T-cell (primary cell): ENCODE data around the gene DGCR2. TPM values are rescaled to one million over a fixed set of nuclear protein-coding genes. Genes with fewer than 3 reads are reported as not detected.
"Not testable (repeated sequence)": the region's sequence is repeated elsewhere in the genome, so short reads cannot be mapped to it uniquely, and the experiment has no call there.

ENCODE experiments used
- ATAC-seq, 4 experiments: fragments of 200-7000 bp in 3 of 4; fragments of 150-1000 bp in 1 of 4; cut with Tn5 transposase; replicated peaks in 1 of 4; 1 replicate in 3 of 4; 2 replicates in 1 of 4; pipeline ENCODE4 v1.10.0; 2021; ENCODE audit warnings: moderate library complexity in 3 of 4, mild to moderate bottlenecking in 2 of 4, moderate number of reproducible peaks in 1 of 4
- CTCF ChIA-PET, 2 donors: fragments of 300-600 bp; sonication (Branson Sonifier 250); formaldehyde crosslinking; loops; one replicate each; lab custom pipeline; 2022; ENCODE audit warnings: antibody characterized with exemption in 2 of 2; lab: Charles Lee
- POLR2A ChIA-PET, 2 donors: fragments of 300-600 bp; sonication (Branson Sonifier 250); formaldehyde crosslinking; loops; one replicate each; lab custom pipeline; 2022; ENCODE audit warnings: antibody characterized with exemption in 2 of 2; lab: Charles Lee
- DNase-seq, 35 experiments: peaks; one replicate each; pipeline versions ENCODE4 v3.0.0 to v3.0.0-alpha.2; 2013 to 2023
- H3K27ac ChIP-seq: one replicate; pipeline ENCODE4 v1.5.1; 2013; ENCODE audit warnings: low read length
- H3K27me3 ChIP-seq, 2 experiments: replicated peaks in 1 of 2; 1 replicate in 1 of 2; 2 replicates in 1 of 2; pipeline versions ENCODE4 v1.6.1 to v1.7.0; 2013; ENCODE audit warnings: low read length in 1 of 2, mixed read lengths in 1 of 2; ENCODE audit not compliant: control insufficient read depth in 2 of 2, insufficient read depth in 2 of 2; ENCODE audit errors: extremely low read depth in 1 of 2
- H3K36me3 ChIP-seq, 2 donors: 1 replicate in 1 of 2; 2 replicates in 1 of 2; pipeline versions ENCODE4 v1.6.1 to v1.7.0; 2013; ENCODE audit warnings: low read length in 1 of 2; ENCODE audit not compliant: control insufficient read depth in 2 of 2, insufficient read depth in 1 of 2; ENCODE audit errors: extremely low read depth in 1 of 2
- H3K4me1 ChIP-seq, 2 experiments: 1 replicate in 1 of 2; 2 replicates in 1 of 2; pipeline versions ENCODE4 v1.6.1 to v1.7.0; 2013; ENCODE audit warnings: low read length in 2 of 2, mixed read lengths in 1 of 2; ENCODE audit not compliant: insufficient read depth in 2 of 2, control insufficient read depth in 1 of 2; ENCODE audit errors: extremely low read depth in 1 of 2
- H3K4me3 ChIP-seq, 2 donors: 1 replicate in 1 of 2; 2 replicates in 1 of 2; pipeline versions ENCODE4 v1.5.1 to v1.7.0; 2013; ENCODE audit warnings: mild to moderate bottlenecking in 2 of 2, low read length in 1 of 2, moderate library complexity in 1 of 2; ENCODE audit not compliant: control insufficient read depth in 1 of 2; ENCODE audit errors: extremely low read depth in 1 of 2
- H3K9me3 ChIP-seq: 2 replicates; pipeline ENCODE4 v1.7.0; 2013
- H3K27ac Mint-ChIP-seq, 2 donors: one replicate each; pipeline ENCODE4 v1.8.0; 2020 to 2021; ENCODE audit warnings: mild to moderate bottlenecking in 2 of 2, mixed read lengths in 2 of 2
- H3K27me3 Mint-ChIP-seq, 2 donors: one replicate each; pipeline ENCODE4 v1.8.0; 2021 to 2022; ENCODE audit warnings: mixed read lengths in 2 of 2
- H3K36me3 Mint-ChIP-seq: one replicate; pipeline ENCODE4 v1.8.0; 2021; ENCODE audit warnings: mixed read lengths
- H3K4me1 Mint-ChIP-seq, 3 donors: one replicate each; pipeline ENCODE4 v1.8.0; 2020 to 2022; ENCODE audit warnings: mixed read lengths in 3 of 3, mild to moderate bottlenecking in 1 of 3
- H3K4me3 Mint-ChIP-seq, 3 donors: one replicate each; pipeline ENCODE4 v1.8.0; 2020 to 2022; ENCODE audit warnings: mild to moderate bottlenecking in 3 of 3, mixed read lengths in 3 of 3, moderate library complexity in 3 of 3
- H3K9me3 Mint-ChIP-seq, 3 donors: one replicate each; pipeline ENCODE4 v1.8.0; 2020 to 2022; ENCODE audit warnings: mixed read lengths in 3 of 3
- WGBS: methylation state at CpG from one replicate; pipeline ENCODE4 v1.1.5; 2013; ENCODE audit warnings: missing lambda C conversion rate; ENCODE audit not compliant: insufficient coverage; 5-methylcytosine and 5-hydroxymethylcytosine counted together
- total RNA-seq, 35 experiments: library from RNA in 6 of 35; stranded (reverse) in 6 of 35; fragments of 120-200 nt in 1 of 35; gene quantifications; one replicate each; pipeline versions ENCODE4 v1.2.1 to v1.2.4 and lab custom pipeline; 2013 to 2026

Gene DGCR2
- total RNA-seq, 5 donors from 2014 or later (not counting 1 experiment from before 2014, with no cell fraction given): 50.9 to 79.2 (median 71.5) TPM

DNA sequence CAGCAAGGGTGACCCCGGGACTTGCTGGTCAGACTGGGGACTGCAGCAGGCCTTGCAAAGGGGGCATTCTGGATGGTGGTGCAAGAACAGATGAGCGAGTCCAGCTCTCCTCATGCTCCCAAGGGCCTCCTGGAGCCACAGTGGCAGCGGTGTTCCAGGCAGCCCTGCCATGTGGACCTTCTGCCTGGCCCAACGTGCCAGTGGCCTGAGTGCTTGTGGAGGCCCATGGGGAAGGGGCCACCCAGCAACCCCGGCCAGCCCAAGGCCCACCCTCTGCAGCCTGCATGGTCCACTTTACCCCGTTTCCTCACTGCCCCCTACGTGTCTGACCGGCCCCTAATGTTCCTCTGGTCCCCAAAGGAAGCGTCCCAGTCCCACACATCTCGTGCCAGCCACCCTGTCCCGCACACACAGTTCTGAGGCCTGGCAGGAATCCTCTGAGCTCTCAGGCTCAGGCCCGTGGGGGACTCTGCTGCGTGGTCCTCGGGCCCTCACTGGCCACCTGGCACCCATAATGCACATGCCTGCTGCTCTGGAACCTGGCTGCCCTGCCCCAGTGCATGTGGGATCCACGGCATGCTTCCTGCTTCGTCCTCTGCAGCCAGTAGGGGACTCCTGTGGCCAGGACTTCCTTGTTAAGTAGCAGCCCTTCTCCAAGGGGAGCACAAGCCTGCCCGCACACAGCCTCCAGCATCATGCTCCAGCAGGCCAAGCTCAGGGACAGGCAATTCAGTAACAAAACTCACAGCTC lies 85.5 kb downstream of the DGCR2 start:
- Mint-ChIP-seq H3K4me3 (no peak overlapping the region), H3K36me3 (peaks cover 16% of the 10 kb centered on the region), H3K27me3 (no peaks in the 10 kb centered on the region), H3K27ac (no peak overlapping the region), H3K4me1 (peaks cover 4 to 6% (median 5%) of the 10 kb centered on the region in 3 donors), H3K9me3 (no peaks in the 10 kb centered on the region)
- peaks cover 16 to 36% of the 10 kb centered on the region in 2 donors for H3K36me3 ChIP-seq
- no peaks in the 10 kb centered on the region for H3K4me1 ChIP-seq
- POLR2A ChIA-PET: no interaction called here
- no peak for ATAC-seq
- H3K4me3 ChIP-seq: no peak overlapping the region
- H3K9me3 ChIP-seq: no peaks in the 10 kb centered on the region
- H3K27me3 ChIP-seq: no peaks in the 10 kb centered on the region
- WGBS: 92% methylated on average over 17 of the region's 17 CpGs
- no peak for DNase-seq
- no peak overlapping the region for H3K27ac ChIP-seq
- CTCF ChIA-PET: interaction anchor here in 1 of 2 donors (0.6 kb wide), 1 partner anchor 451 kb away, joined by 4 read pairs; no protein-coding TSS in a partner anchor

DNA sequence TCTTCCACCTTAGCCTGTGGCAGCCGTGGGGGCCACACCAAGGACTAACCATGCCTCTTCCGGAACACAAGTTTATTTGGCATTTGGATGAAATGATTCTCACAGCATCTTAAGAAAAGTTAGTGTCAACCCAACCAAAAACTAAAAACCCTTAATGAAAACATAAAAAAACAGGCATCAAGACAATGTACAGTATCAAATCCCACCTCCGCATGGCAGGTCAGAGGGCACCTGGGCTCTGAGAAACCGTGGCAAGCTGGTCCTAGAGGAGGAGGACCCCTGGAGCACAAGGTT lies 86.0 kb downstream of the DGCR2 start:
- CTCF ChIA-PET: interaction anchor here in 1 of 2 donors (0.6 kb wide), 1 partner anchor 452 kb away, joined by 4 read pairs; no protein-coding TSS in a partner anchor

DNA sequence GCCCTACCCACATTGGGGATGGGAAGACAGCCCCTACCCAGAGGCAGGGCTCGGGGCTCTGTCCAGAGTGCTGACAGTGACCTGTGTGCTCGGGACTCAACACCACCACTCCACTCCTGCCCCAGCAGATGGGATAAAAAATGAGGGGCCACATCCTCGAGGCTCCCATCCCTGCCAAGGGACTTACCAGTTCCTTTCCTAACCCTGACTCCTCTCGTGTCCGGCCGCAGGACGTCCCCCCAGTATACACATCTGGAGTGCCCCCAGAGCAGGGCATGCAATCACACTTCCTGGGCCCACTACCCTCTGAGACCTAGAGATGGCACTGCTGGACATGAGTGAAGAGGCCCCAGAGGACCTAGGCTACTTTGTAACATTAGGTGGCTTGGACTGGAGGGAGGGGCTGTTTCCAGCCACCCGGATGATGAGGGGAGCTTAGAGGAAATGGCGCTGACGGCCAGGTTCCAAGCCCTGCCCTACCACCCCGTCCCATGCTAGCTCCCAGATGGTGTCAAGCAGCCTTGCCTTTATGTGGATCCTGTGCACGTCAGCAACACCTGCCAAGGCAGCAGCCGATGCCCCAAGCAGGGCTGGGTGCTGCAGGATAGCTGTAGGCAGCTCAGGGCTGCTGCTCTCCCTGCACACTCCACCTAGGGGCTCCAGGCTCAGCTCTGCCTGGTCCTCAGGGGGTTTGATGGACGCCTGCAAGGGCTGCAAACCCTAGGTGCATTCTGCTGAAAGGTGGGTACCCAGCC lies 86.6 kb downstream of the DGCR2 start:
- Mint-ChIP-seq H3K9me3 (no peaks in the 10 kb centered on the region), H3K27me3 (peaks cover 0 to 3% of the 10 kb centered on the region in 2 donors), H3K4me3 (no peak overlapping the region), H3K36me3 (peaks cover 10% of the 10 kb centered on the region), H3K27ac (no peak overlapping the region), H3K4me1 (peaks cover 4 to 8% (median 5%) of the 10 kb centered on the region in 3 donors)
- DNase-seq (peak in 1 of 35 experiments; percentile 10), ATAC-seq (peak in 3 of 4 experiments; percentile 5 to 39 (median 30))
- no peak overlapping the region for H3K4me3 ChIP-seq
- peaks cover 13 to 25% of the 10 kb centered on the region in 2 donors for H3K36me3 ChIP-seq
- ChIA-PET CTCF (interaction anchor here in 1 of 2 donors (0.6 kb wide), 1 partner anchor 452 kb away, joined by 4 read pairs; no protein-coding TSS in a partner anchor), POLR2A (no interaction called here)
- H3K4me1 ChIP-seq: no peaks in the 10 kb centered on the region
- H3K27ac ChIP-seq: no peak overlapping the region
- H3K9me3 ChIP-seq: no peaks in the 10 kb centered on the region
- no peaks in the 10 kb centered on the region for H3K27me3 ChIP-seq
- whole genome bisulfite sequencing: 60% methylated on average over 14 of the region's 14 CpGs

More for the DNA sequence above, 86.0 kb downstream of the DGCR2 start:
- no peaks in the 10 kb centered on the region for H3K27me3 Mint-ChIP-seq
- H3K27me3 ChIP-seq: no peaks in the 10 kb centered on the region
- H3K4me3 ChIP-seq: no peak overlapping the region
- WGBS: 91% methylated on average over 3 of the region's 4 CpGs
- H3K27ac ChIP-seq: no peak overlapping the region
- H3K4me1 Mint-ChIP-seq: peaks cover 4 to 6% (median 5%) of the 10 kb centered on the region in 3 donors
- H3K4me3 Mint-ChIP-seq: no peak overlapping the region
- ATAC-seq: no peak
- no peak overlapping the region for H3K27ac Mint-ChIP-seq
- H3K9me3 Mint-ChIP-seq: no peaks in the 10 kb centered on the region
- no peaks in the 10 kb centered on the region for H3K9me3 ChIP-seq
- H3K36me3 Mint-ChIP-seq: peaks cover 14% of the 10 kb centered on the region
- no peak for DNase-seq
- POLR2A ChIA-PET: no interaction called here
- H3K4me1 ChIP-seq: no peaks in the 10 kb centered on the region
- H3K36me3 ChIP-seq: peaks cover 13 to 31% of the 10 kb centered on the region in 2 donors

DNA sequence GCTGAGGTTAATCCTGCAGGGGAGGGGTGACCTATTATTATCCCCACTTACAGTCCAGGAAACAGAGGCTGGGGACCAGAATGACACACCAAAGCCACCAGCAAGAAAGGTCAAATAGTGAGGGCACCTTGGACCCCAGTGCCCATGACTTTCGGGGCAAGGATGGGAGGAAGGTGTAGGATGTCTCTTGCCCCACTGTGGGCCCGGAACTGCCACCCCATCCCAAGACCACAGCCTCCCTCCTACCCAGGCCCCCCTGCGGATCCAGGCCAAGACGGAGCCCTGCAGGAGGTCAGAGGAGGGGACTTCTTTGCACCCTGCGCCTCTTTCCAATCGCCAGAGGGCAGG lies 87.1 kb downstream of the DGCR2 start:
- H3K27me3 ChIP-seq, H3K27ac Mint-ChIP-seq, CTCF ChIA-PET, H3K27ac ChIP-seq, H3K36me3 Mint-ChIP-seq, H3K27me3 Mint-ChIP-seq, H3K4me1 ChIP-seq, H3K4me3 Mint-ChIP-seq, H3K9me3 ChIP-seq, DNase-seq, H3K9me3 Mint-ChIP-seq, ATAC-seq, POLR2A ChIA-PET, H3K4me3 ChIP-seq: not testable (repeated sequence)
- peaks cover 4 to 11% (median 5%) of the 10 kb centered on the region in 3 donors for H3K4me1 Mint-ChIP-seq
- H3K36me3 ChIP-seq: peaks cover 13 to 20% of the 10 kb centered on the region in 2 donors
- no CpG with 5 or more reads among the region's 6 CpGs for WGBS

DNA sequence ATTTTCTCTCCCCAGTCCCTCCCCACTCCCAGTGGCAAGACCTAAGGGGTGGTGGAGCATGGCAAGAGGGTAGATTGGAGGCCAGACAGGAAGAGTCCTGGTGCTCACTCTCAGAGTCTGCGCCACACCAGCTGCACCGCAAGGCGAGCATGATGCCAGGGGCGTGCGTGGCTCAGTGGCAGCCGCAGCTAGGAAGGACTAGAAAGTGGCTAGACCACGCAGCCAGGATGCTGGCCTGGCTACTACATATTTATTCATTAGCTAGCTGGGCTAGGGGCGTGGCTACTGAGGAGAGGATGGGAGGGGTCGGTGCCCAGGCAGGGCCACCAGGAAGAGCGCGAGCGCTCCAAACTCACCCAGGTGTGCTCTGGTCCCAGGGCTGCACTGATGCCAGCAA lies 87.5 kb downstream of the DGCR2 start:
- POLR2A ChIA-PET, ATAC-seq, CTCF ChIA-PET, H3K27me3 ChIP-seq, H3K9me3 ChIP-seq, H3K36me3 Mint-ChIP-seq, H3K4me3 Mint-ChIP-seq, H3K27ac Mint-ChIP-seq, H3K4me1 ChIP-seq, H3K9me3 Mint-ChIP-seq, H3K27ac ChIP-seq, H3K27me3 Mint-ChIP-seq, H3K4me3 ChIP-seq: not testable (repeated sequence)
- peak in 1 of 35 experiments; percentile 12 for DNase-seq
- H3K4me1 Mint-ChIP-seq: peaks cover 4 to 11% (median 5%) of the 10 kb centered on the region in 3 donors
- peaks cover 13 to 16% of the 10 kb centered on the region in 2 donors for H3K36me3 ChIP-seq
- WGBS: no CpG with 5 or more reads among the region's 12 CpGs

DNA sequence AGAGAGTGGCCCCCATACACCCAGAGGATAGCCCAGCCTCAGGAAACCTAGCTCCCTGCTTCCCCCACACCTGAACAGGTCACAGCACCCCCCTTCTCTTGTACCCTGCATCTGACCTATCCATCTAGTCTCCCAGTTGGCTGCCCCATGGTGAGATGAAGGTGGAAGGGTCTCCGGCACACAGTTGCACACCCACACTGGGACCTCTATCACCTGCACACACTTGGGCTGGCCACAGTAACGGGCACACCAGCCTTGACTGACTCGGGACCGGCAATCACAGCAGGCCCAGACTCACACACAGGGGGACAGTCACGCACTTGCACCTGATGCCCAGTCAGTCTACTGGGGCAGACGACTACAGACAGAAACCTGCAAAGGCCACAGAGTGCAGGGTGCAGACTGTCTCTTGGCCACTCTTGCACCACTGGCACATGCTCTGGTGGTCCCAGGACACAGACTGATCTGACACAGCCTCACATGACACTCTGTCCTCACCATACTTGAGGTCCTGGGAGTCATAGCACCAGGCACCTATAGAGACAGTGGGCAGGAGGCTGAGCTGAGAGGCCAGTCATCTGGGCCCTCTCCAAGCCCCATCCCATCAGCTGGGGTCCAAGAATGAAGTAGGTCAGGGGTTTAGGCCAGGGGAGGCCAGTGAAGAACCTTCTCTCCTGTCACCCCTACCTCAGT lies 88.0 kb downstream of the DGCR2 start:
- H3K27me3 ChIP-seq, H3K4me3 ChIP-seq, H3K9me3 ChIP-seq, H3K27ac ChIP-seq, CTCF ChIA-PET, H3K27me3 Mint-ChIP-seq, H3K36me3 Mint-ChIP-seq, DNase-seq, H3K4me1 ChIP-seq, ATAC-seq, POLR2A ChIA-PET, H3K4me3 Mint-ChIP-seq, H3K27ac Mint-ChIP-seq, H3K9me3 Mint-ChIP-seq: not testable (repeated sequence)
- H3K4me1 Mint-ChIP-seq: peaks cover 4 to 11% (median 5%) of the 10 kb centered on the region in 3 donors
- peaks cover 10 to 11% of the 10 kb centered on the region in 2 donors for H3K36me3 ChIP-seq
- WGBS: no CpG with 5 or more reads among the region's 6 CpGs
